ENCODE results near the gene IRX4.

GRCh38 chr5:1897386-1897785, 14.7 kb upstream of the IRX4 start:
- TF ChIP-seq ARNTL (CRISPR knock-in tag; IDR thresholded peaks at IDR 0.05; ENCODE audit: borderline replicate concordance, low read depth) (no peak), OSR1 (CRISPR knock-in tag; IDR thresholded peaks at IDR 0.05) (no peak), CREB5 (CRISPR knock-in tag; IDR thresholded peaks at IDR 0.05; ENCODE audit: low read depth) (no peak), TSHZ2 (CRISPR knock-in tag; IDR thresholded peaks at IDR 0.05) (no peak), PATZ1 (CRISPR knock-in tag; IDR thresholded peaks at IDR 0.05; ENCODE audit: borderline replicate concordance) (no peak), ZFP3 (CRISPR knock-in tag; IDR thresholded peaks at IDR 0.05) (no peak), PPARA (CRISPR knock-in tag; IDR thresholded peaks at IDR 0.05; ENCODE audit: borderline replicate concordance) (no peak), POU6F1 (CRISPR knock-in tag; IDR thresholded peaks at IDR 0.05; ENCODE audit: borderline replicate concordance, low read depth) (no peak)
